Duodenal mucosa (tissue), 2 donors: ENCODE measurements around the gene HOXD8.

Experiments used
- H3K27ac ChIP-seq: one replicate; pipeline ENCODE4 v1.7.0; 2013; ENCODE audit warnings: low read depth, low read length
- H3K27me3 ChIP-seq, 2 donors: one replicate each; pipeline ENCODE4 v1.7.0; 2013; ENCODE audit warnings: low read length in 2 of 2, control low read depth in 1 of 2; ENCODE audit not compliant: insufficient read depth in 2 of 2, control insufficient read depth in 1 of 2
- H3K36me3 ChIP-seq, 2 donors: one replicate each; pipeline ENCODE4 v1.7.0; 2013; ENCODE audit warnings: low read length in 2 of 2, control low read depth in 1 of 2; ENCODE audit not compliant: insufficient read depth in 2 of 2, control insufficient read depth in 1 of 2
- H3K4me1 ChIP-seq, 2 donors: one replicate each; pipeline ENCODE4 v1.7.0; 2013; ENCODE audit warnings: low read length in 2 of 2, control low read depth in 1 of 2; ENCODE audit not compliant: insufficient read depth in 2 of 2, control insufficient read depth in 1 of 2
- H3K4me3 ChIP-seq, 2 donors: one replicate each; pipeline ENCODE4 v1.7.0; 2013; ENCODE audit warnings: low read length in 2 of 2, low read depth in 1 of 2
- H3K9ac ChIP-seq, 2 donors: one replicate each; pipeline ENCODE4 v1.7.0; 2013; ENCODE audit warnings: low read length in 2 of 2, low read depth in 1 of 2
- H3K9me3 ChIP-seq, 2 donors: one replicate each; pipeline ENCODE4 v1.7.0; 2013; ENCODE audit warnings: low read length in 2 of 2, control low read depth in 1 of 2; ENCODE audit not compliant: control insufficient read depth in 1 of 2

The HOXD8 gene

GRCh38 chr2:176149481-176149938 lies 20.0 kb downstream of the HOXD8 start:
- no peak overlapping the region for H3K4me3 ChIP-seq
- H3K27me3 ChIP-seq = peaks cover 80 to 98% of the 10 kb centered on the region in 2 donors
- H3K9ac ChIP-seq = no peak overlapping the region
- no peaks in the 10 kb centered on the region for H3K36me3 ChIP-seq
- no peak overlapping the region for H3K27ac ChIP-seq
- H3K4me1 ChIP-seq = no peaks in the 10 kb centered on the region
- no peaks in the 10 kb centered on the region for H3K9me3 ChIP-seq

DNA sequence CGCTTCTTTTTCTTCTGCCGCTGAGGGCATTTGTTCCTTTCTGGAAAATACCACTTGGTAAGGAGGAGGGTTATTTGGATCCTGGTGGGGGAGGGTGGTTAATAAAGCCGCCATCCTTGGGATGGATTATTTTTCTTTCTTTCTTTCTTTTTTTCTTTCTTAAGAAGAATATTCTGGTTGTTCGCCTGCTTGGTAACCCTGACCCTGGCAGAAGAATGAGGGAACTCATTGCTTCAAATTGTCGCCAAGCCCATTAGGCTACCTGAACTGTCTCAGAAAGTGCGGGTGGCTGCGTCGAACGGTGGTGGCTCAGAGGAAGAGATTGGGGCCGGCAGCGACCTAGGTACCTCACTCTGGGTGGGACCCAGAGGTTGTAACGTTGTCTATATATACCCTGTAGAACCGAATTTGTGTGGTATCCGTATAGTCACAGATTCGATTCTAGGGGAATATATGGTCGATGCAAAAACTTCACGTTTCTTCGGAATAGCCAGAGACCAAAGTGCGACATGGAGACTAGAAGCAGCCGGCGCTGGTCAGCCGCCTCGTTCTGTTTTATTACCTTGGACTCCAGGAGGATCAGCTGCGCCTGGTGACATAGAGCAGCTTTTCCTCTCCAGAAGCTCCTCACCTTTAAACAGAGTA lies 20.6 kb downstream of the HOXD8 start:
- H3K27ac ChIP-seq = no peak overlapping the region
- H3K4me3 ChIP-seq = no peak overlapping the region
- H3K36me3 ChIP-seq = no peaks in the 10 kb centered on the region
- no peaks in the 10 kb centered on the region for H3K4me1 ChIP-seq
- H3K9me3 ChIP-seq = no peaks in the 10 kb centered on the region
- peaks cover 81 to 98% of the 10 kb centered on the region in 2 donors for H3K27me3 ChIP-seq
- H3K9ac ChIP-seq = no peak overlapping the region

DNA sequence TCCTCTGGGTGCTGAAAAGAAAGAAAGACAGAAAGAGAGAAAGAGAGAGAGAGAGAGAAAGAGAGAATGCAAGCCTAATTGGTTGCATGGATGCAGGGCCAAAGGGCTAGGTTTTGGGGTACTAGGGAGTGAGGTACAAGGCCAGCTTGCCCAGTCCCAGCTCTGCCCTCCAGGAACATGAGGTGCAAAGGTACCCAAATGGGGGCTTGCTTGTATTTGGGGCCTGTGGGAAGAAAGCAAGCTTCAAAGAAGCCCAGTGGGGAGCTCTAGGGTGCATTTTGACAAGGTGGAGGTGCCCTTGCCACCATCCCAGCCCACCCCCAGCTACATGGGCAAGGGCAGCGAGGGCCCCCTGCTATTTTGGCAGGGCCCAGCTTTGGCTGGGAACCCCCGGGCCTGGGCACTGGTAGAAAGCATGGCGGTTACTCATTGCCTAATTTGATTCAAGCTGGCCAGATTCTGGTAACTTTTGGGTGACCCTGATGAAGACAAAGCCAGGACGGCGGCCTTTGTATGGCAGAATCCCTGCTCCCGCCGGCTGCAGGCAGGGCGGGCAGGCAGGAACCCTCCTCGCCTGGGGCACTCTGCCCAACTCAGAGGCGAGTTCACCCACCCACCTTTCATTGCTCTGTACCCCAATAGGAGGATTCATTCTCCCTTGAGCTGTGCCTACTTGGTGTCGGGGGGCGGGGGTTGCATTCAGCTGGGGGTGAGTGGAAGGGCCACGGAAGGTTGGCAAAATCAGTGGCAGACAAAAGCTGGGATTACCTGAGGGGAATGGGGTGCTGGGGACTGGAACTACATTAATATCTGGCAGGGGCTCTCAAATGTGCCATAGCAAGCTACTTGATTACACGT lies 21.3 kb downstream of the HOXD8 start:
- H3K9ac ChIP-seq = no peak overlapping the region
- H3K36me3 ChIP-seq = no peaks in the 10 kb centered on the region
- H3K4me3 ChIP-seq = no peak overlapping the region
- no peak overlapping the region for H3K27ac ChIP-seq
- H3K27me3 ChIP-seq = peaks cover 81 to 97% of the 10 kb centered on the region in 2 donors
- no peaks in the 10 kb centered on the region for H3K4me1 ChIP-seq
- no peaks in the 10 kb centered on the region for H3K9me3 ChIP-seq

GRCh38 chr2:176151442-176152287 lies 22.2 kb downstream of the HOXD8 start, which contains the start of gene HOXD4:
Gene HOXD4, plus strand, starts transcription at chr2:176151550. Its CDS starts 84 bp downstream, at chr2:176151634.
- Histone ChIP-seq H3K27ac (peak within 1 kb of the TSS; percentile 20), H3K4me1 (no peaks in the 10 kb centered on the region), H3K4me3 (no peak within 1 kb of the TSS), H3K27me3 (peaks cover 83 to 96% of the 10 kb centered on the region in 2 donors), H3K36me3 (no peaks in the 10 kb centered on the region), H3K9me3 (no peaks in the 10 kb centered on the region), H3K9ac (no peak within 1 kb of the TSS)

GRCh38 chr2:176152350-176153181 lies 23.1 kb downstream of the HOXD8 start:
- Histone ChIP-seq H3K9ac (no peak overlapping the region), H3K4me3 (no peak overlapping the region), H3K4me1 (no peaks in the 10 kb centered on the region), H3K36me3 (no peaks in the 10 kb centered on the region), H3K27ac (peak overlapping the region; percentile 20), H3K9me3 (no peaks in the 10 kb centered on the region), H3K27me3 (peaks cover 87 to 94% of the 10 kb centered on the region in 2 donors)

DNA sequence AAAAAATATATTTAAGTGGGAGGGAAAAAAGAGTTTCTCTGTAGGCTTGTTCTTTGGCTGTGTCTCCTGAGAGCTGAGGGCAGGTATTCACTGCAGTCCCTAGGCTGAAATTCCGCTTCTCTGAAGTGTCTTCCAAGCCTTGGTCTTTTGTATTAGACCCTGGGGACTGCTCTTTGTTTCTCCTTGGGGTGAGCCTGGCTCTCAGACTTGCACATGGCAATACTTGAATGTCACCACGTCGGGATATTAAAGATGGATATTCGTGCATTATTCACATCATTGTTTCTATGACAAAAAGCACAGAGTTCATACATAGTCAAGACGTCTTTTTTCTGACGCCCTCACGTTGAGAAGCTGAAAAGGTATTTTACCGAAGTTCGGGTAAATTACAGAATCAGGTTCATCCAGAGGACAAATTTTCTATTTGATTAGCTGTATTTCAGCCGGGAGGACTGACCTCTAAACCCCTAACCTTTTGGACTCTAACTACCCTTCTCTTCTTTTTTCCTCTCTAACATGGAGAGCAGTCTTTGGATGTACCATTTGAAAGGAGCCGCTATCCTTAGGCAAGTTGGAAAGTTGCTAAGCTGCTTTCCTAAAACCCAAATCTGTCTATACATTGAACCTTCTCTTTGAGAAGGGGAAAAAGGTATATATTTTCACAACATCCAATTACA lies 25.2 kb downstream of the HOXD8 start:
- Histone ChIP-seq H3K36me3 (no peaks in the 10 kb centered on the region), H3K9me3 (no peaks in the 10 kb centered on the region), H3K27ac (no peak overlapping the region), H3K27me3 (peaks cover 82 to 94% of the 10 kb centered on the region in 2 donors), H3K4me1 (no peaks in the 10 kb centered on the region), H3K9ac (no peak overlapping the region), H3K4me3 (no peak overlapping the region)

GRCh38 chr2:176155356-176156044 lies 26.0 kb downstream of the HOXD8 start:
- no peak overlapping the region for H3K4me3 ChIP-seq
- H3K36me3 ChIP-seq = no peaks in the 10 kb centered on the region
- H3K9ac ChIP-seq = no peak overlapping the region
- H3K9me3 ChIP-seq = no peaks in the 10 kb centered on the region
- no peaks in the 10 kb centered on the region for H3K4me1 ChIP-seq
- no peak overlapping the region for H3K27ac ChIP-seq
- H3K27me3 ChIP-seq = peaks cover 83 to 94% of the 10 kb centered on the region in 2 donors

DNA sequence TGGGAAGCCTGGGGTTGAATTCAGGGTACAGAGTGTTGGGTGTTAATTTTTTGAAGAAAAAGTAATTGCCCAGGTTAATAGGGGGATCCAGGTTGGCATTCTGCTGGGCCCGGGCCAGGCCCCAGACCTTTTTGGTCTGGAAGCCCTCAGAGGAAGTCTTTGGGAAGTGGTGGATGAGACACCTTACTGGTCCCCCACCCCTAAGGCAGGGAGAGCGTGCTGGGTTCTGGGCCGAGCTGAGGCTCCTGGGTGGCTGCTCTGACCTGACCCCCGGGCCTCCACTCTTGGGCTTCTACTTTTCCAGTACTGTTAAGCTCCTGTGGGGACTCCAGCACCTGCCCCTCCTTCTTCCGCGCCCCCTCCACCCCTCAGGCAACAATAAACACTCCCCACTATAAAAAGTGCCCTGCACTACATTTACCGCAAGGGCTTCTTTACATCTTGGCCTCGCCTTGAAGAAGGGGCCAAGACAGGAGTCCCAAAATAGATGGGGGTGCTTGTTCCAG lies 26.8 kb downstream of the HOXD8 start:
- Histone ChIP-seq H3K27me3 (peaks cover 82 to 93% of the 10 kb centered on the region in 2 donors), H3K9ac (no peak overlapping the region), H3K4me1 (no peaks in the 10 kb centered on the region), H3K27ac (no peak overlapping the region), H3K36me3 (no peaks in the 10 kb centered on the region), H3K9me3 (no peaks in the 10 kb centered on the region), H3K4me3 (no peak overlapping the region)
